Measurements from ENCODE around the gene TXNRD2.

DNA sequence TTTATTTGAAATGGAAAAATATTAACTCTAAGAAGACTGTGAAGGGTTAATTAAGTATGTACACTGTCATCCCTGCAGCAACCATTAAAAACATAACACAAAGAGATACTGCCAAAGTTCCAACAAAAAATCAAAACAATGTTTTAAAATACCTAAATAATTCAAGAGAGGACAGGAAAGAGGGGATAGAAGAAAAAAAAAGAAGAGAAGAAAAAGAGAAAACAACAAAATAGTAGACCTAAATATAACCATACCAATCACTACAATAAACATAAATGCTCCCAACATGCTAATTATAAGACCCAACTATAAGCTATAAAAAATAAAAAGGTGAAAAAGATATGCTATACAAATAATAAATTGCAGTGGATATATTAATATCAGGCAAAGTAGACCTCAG lies 107.0 kb downstream of the TXNRD2 start:
- TF ChIP-seq EZH2phosphoT487 (IDR thresholded peaks at IDR 0.05; ENCODE audit: low read depth): no peak
- TF ChIP-seq, protein P1, sequence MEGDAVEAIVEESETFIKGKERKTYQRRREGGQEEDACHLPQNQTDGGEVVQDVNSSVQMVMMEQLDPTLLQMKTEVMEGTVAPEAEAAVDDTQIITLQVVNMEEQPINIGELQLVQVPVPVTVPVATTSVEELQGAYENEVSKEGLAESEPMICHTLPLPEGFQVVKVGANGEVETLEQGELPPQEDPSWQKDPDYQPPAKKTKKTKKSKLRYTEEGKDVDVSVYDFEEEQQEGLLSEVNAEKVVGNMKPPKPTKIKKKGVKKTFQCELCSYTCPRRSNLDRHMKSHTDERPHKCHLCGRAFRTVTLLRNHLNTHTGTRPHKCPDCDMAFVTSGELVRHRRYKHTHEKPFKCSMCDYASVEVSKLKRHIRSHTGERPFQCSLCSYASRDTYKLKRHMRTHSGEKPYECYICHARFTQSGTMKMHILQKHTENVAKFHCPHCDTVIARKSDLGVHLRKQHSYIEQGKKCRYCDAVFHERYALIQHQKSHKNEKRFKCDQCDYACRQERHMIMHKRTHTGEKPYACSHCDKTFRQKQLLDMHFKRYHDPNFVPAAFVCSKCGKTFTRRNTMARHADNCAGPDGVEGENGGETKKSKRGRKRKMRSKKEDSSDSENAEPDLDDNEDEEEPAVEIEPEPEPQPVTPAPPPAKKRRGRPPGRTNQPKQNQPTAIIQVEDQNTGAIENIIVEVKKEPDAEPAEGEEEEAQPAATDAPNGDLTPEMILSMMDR (IDR thresholded peaks at IDR 0.05; ENCODE audit: low read depth, low read length): no peak
